DND-41 (cell line): ENCODE measurements around the gene ENO2.

Experiments used
- EZH2 ChIP-seq: IDR thresholded peaks from 3 replicates; pipeline ENCODE4 v1.6.1; 2012; ENCODE audit warnings: borderline replicate concordance, low read depth, mild to moderate bottlenecking, moderate library complexity, low read length, inconsistent platforms; ENCODE audit not compliant: severe bottlenecking
- TF ChIP-seq, protein P1 (sequence below): IDR thresholded peaks from 2 replicates; pipeline ENCODE4 v1.5.1; 2012; ENCODE audit warnings: borderline replicate concordance, low read length, moderate library complexity, mild to moderate bottlenecking; ENCODE audit not compliant: poor library complexity, severe bottlenecking; ENCODE audit errors: extremely low read depth

DNA sequence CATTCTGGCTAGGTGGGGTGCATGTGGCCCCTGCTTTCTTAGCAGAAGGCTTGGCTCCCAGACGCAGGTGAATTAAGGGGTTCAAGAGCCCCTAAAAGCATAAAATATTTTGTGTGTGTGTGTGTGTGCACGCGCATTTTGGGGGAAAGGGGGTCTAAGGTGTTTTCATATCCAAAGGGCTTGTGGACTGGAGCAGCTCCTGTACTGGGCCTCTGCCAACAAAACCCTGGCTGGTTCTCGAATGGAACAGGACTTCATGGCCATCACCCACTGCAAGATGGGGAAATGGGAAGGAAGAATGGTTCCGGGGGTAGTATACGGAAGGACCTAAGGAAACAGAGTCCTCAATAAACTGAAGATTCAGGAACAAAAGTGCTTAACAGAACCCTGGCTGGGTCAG, 9.5 kb downstream of the ENO2 start:
- TF ChIP-seq, protein P1, sequence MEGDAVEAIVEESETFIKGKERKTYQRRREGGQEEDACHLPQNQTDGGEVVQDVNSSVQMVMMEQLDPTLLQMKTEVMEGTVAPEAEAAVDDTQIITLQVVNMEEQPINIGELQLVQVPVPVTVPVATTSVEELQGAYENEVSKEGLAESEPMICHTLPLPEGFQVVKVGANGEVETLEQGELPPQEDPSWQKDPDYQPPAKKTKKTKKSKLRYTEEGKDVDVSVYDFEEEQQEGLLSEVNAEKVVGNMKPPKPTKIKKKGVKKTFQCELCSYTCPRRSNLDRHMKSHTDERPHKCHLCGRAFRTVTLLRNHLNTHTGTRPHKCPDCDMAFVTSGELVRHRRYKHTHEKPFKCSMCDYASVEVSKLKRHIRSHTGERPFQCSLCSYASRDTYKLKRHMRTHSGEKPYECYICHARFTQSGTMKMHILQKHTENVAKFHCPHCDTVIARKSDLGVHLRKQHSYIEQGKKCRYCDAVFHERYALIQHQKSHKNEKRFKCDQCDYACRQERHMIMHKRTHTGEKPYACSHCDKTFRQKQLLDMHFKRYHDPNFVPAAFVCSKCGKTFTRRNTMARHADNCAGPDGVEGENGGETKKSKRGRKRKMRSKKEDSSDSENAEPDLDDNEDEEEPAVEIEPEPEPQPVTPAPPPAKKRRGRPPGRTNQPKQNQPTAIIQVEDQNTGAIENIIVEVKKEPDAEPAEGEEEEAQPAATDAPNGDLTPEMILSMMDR = no peak
- TF ChIP-seq EZH2 = no peak
